Cardiac muscle cell (in vitro differentiated cells and primary cell): Measurements from ENCODE around the gene UBE3B. TPM values are rescaled to one million over a fixed set of nuclear protein-coding genes. Genes with fewer than 3 reads are reported as not detected.

Experiments used
- DNase-seq, 2 donors: peaks; one replicate each; pipeline versions ENCODE4 v3.0.0 to v3.0.0-alpha.2; 2010 to 2017; ENCODE audit warnings: low read depth in 1 of 2, low spot score in 1 of 2
- H3K27ac ChIP-seq: fragments of 200-600 bp; sonication (generic); 2 replicates; pipeline ENCODE4 v1.5.1; 2016
- H3K27me3 ChIP-seq: fragments of 200-600 bp; sonication (generic); 2 replicates; pipeline ENCODE4 v1.6.0; 2016; ENCODE audit warnings: control low read depth
- H3K36me3 ChIP-seq: fragments of 200-600 bp; sonication (generic); 2 replicates; pipeline ENCODE4 v1.5.1; 2016; ENCODE audit warnings: control low read depth
- H3K4me1 ChIP-seq: fragments of 200-600 bp; sonication (generic); 2 replicates; pipeline ENCODE4 v1.8.1; 2017; ENCODE audit warnings: low read depth, mild to moderate bottlenecking, mixed run types
- H3K4me3 ChIP-seq: fragments of 200-600 bp; sonication (generic); 2 replicates; pipeline ENCODE4 v1.5.1; 2016; ENCODE audit warnings: mild to moderate bottlenecking
- H3K9me3 ChIP-seq: fragments of 200-600 bp; sonication (generic); 2 replicates; pipeline ENCODE4 v1.5.1; 2017; ENCODE audit warnings: low read depth, mild to moderate bottlenecking, control low read depth
- CTCF ChIP-seq: IDR thresholded peaks from 2 replicates; pipeline ENCODE4 v1.5.1; 2012; ENCODE audit warnings: low read depth, mild to moderate bottlenecking, low read length
- polyA plus RNA-seq: library from polyadenylated mRNA; unstranded; fragments of >200 nt; fragmentation: Nextera tagmentation; extraction: Ambion mirVana; gene quantifications from 2 replicates; pipeline ENCODE4 v1.2.1, GENCODE V29; 2016
- total RNA-seq: library from RNA; depleted of rRNA; stranded (reverse); fragments of >200 nt; gene quantifications from 2 replicates; pipeline ENCODE4 v1.2.3, GENCODE V29; 2016

UBE3B gene
- total and polyA plus RNA-seq, 2 experiments from 2014 or later = 36.7 to 73.5 TPM

DNA sequence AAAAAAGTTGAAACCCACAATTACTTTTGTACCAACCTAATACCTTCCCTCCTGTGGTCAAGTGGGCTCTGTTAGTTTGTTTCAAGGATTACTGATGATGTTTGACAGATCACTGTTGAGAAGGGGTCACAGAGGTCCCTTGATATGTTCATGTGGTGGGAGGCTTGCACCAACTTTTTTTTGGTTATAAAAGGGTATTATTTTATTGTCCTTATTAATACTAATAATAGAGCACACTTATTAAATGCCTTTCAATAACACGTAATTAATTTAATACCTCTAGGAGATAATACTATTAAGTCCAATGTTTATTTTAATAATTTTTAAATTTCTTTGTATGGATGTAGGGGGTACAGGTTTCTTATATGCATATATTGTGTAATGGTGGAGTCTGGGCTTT lies 4.4 kb downstream of the UBE3B start:
- Histone ChIP-seq H3K36me3 (peaks cover 33% of the 10 kb centered on the region), H3K4me3 (no peak overlapping the region), H3K27ac (no peak overlapping the region), H3K9me3 (no peaks in the 10 kb centered on the region), H3K27me3 (no peaks in the 10 kb centered on the region), H3K4me1 (peaks cover 6% of the 10 kb centered on the region)
- no peak for DNase-seq
- no peak for TF ChIP-seq CTCF

DNA sequence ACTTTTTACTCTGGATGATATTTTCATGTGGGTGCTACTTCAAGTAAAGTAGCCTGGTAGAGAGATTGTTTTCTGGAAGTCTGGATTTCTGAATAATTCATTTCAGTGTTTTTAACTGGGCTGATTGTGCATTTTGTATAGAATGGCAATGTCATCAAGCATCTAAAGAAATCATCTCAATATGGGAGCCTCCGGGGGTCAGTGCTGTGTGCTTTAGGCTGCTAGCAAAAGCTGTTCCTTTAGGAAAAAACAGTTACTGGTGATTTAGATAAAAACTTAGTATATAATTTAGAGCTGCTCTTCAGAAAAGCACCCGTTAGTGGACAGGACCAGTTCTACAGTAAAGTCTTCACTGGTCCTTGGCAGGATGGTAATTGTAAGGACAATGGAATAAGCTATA lies 5.1 kb downstream of the UBE3B start:
- Histone ChIP-seq H3K27ac (no peak overlapping the region), H3K36me3 (peaks cover 38% of the 10 kb centered on the region), H3K4me3 (no peak overlapping the region), H3K9me3 (no peaks in the 10 kb centered on the region), H3K4me1 (peaks cover 6% of the 10 kb centered on the region), H3K27me3 (no peaks in the 10 kb centered on the region)
- no peak for TF ChIP-seq CTCF
- no peak for DNase-seq

DNA sequence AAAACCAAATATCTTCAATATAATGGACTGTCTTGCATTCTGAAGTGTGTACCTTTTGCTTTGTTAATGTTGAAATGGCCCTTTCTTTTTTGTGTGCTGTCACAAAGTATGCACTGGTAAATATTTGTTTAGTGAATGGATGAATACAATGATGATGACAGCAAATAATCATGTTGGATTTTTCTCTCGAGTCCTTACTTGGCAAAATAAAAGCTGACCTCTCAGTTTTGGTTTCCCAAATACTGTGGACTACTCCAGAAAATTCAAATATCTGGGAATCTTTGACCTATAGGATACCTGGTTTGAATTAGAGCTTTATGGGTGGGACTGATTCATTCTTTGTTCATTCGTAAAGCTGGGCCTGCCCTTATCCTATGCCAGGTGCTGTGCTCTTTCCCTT lies 5.5 kb downstream of the UBE3B start:
- peaks cover 6% of the 10 kb centered on the region for H3K4me1 ChIP-seq
- H3K27ac ChIP-seq = no peak overlapping the region
- TF ChIP-seq CTCF = no peak
- peaks cover 42% of the 10 kb centered on the region for H3K36me3 ChIP-seq
- DNase-seq = no peak
- no peaks in the 10 kb centered on the region for H3K9me3 ChIP-seq
- H3K4me3 ChIP-seq = no peak overlapping the region
- no peaks in the 10 kb centered on the region for H3K27me3 ChIP-seq

- peaks cover 47% of the 10 kb centered on the region for H3K36me3 ChIP-seq
- H3K9me3 ChIP-seq = no peaks in the 10 kb centered on the region
- H3K4me1 ChIP-seq = peaks cover 4% of the 10 kb centered on the region
- DNase-seq = no peak
- no peak overlapping the region for H3K4me3 ChIP-seq
- no peak for TF ChIP-seq CTCF
- no peaks in the 10 kb centered on the region for H3K27me3 ChIP-seq
- no peak overlapping the region for H3K27ac ChIP-seq
Observed at GRCh38 chr12:109483346-109483745, 5.9 kb downstream of the UBE3B start.

GRCh38 chr12:109485201-109485600 lies 7.8 kb downstream of the UBE3B start:
- Histone ChIP-seq H3K27ac (no peak overlapping the region), H3K9me3 (no peaks in the 10 kb centered on the region), H3K27me3 (no peaks in the 10 kb centered on the region), H3K4me3 (no peak overlapping the region), H3K36me3 (peaks cover 60% of the 10 kb centered on the region), H3K4me1 (no peaks in the 10 kb centered on the region)
- TF ChIP-seq CTCF = no peak
- DNase-seq = no peak
